Measurements from ENCODE around the gene NINJ2.

DNA sequence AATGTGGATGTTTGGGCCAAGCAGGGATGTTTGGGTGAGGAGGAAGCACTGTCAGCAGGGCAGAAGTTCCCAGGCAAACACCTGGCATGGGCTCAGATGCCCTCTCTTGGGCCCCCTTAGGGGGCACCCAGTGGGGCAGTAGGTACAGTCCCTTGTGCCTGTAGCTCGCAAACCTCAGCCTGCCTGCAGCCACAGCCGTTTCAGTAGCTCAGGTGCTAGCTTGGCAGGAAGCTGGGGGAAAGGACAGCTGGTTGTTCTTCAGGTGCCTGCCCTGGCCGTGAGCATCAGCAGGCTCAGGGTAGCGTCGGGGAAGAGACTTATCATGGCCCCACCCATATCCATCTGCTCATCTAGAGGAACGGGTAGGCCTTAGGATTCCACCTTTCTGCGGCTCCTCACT, 136.0 kb downstream of the NINJ2 start:
- TF ChIP-seq, protein P1, sequence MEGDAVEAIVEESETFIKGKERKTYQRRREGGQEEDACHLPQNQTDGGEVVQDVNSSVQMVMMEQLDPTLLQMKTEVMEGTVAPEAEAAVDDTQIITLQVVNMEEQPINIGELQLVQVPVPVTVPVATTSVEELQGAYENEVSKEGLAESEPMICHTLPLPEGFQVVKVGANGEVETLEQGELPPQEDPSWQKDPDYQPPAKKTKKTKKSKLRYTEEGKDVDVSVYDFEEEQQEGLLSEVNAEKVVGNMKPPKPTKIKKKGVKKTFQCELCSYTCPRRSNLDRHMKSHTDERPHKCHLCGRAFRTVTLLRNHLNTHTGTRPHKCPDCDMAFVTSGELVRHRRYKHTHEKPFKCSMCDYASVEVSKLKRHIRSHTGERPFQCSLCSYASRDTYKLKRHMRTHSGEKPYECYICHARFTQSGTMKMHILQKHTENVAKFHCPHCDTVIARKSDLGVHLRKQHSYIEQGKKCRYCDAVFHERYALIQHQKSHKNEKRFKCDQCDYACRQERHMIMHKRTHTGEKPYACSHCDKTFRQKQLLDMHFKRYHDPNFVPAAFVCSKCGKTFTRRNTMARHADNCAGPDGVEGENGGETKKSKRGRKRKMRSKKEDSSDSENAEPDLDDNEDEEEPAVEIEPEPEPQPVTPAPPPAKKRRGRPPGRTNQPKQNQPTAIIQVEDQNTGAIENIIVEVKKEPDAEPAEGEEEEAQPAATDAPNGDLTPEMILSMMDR (IDR thresholded peaks at IDR 0.05; ENCODE audit: insufficient read depth, low read depth, low read length), result no peak
- TF ChIP-seq EZH2 (IDR thresholded peaks at IDR 0.05; ENCODE audit: insufficient read depth, low read length), result no peak

Measured in astrocyte (in vitro differentiated cells and primary cell).